ENCODE measurements around the gene PEAK1. TPM values are rescaled to one million over a fixed set of nuclear protein-coding genes. Genes with fewer than 3 reads are reported as not detected.

The PEAK1 gene
- total RNA-seq, 1 experiment from 2014 or later, result 21.2 TPM

DNA sequence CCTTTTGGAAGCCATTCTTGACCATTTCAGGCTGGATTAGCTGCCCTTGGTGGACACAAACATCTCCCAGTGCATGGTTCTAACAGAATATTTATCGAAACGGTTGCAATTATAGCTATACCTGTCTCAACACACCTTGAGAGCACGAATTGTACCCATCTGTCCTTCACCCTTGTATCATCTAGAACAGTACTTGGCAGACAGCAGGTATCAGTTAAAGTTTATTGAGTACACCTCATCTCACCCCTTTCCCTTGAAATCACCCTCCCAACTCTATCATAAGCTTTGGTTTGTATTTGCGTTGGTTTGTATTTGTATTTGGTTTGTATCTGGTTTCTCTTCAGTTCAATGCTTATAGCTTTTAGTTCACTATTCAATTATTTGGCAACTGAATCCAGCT, 361.4 kb downstream of the PEAK1 start:
- Histone ChIP-seq H2BK12ac (ENCODE audit: insufficient read length, low read depth, low read length) (no peak overlapping the region), H3K23me2 (ENCODE audit: insufficient read length, low read depth, low read length, poor library complexity, severe bottlenecking) (no peaks in the 10 kb centered on the region), H3K4me2 (ENCODE audit: insufficient read depth, insufficient read length, low read length) (no peak overlapping the region), H2BK15ac (ENCODE audit: low read depth, low read length) (no peak overlapping the region), H3K4ac (ENCODE audit: low read depth, low read length) (no peak overlapping the region), H3K4me1 (ENCODE audit: insufficient read depth, low read length) (peaks cover 2% of the 10 kb centered on the region), H4K20me1 (ENCODE audit: control insufficient read depth, insufficient read depth, insufficient read length) (no peaks in the 10 kb centered on the region), H3K23ac (ENCODE audit: insufficient read length, low read depth, low read length) (no peak overlapping the region), H3K9ac (ENCODE audit: extremely low read depth, insufficient read length, low read length) (no peak overlapping the region), H3K79me1 (ENCODE audit: insufficient read depth, low read depth, low read length, poor library complexity, severe bottlenecking) (peaks cover 3% of the 10 kb centered on the region), H3T11ph (ENCODE audit: low read length) (no peak overlapping the region), H2BK120ac (ENCODE audit: low read depth, low read length, poor library complexity, severe bottlenecking) (no peak overlapping the region), H3K27me3 (ENCODE audit: insufficient read depth, low read length) (no peaks in the 10 kb centered on the region), H3K14ac (ENCODE audit: insufficient read depth, low read length) (no peak overlapping the region), H2AFZ (ENCODE audit: low read length) (no peak overlapping the region), H3K27ac (ENCODE audit: insufficient read length, low read depth, low read length) (no peak overlapping the region), H4K8ac (replicated peaks; ENCODE audit: insufficient read length, low read depth, low read length) (no peak overlapping the region), H4K91ac (ENCODE audit: insufficient read length, low read depth, low read length) (no peak overlapping the region), H3K79me2 (ENCODE audit: insufficient read depth, low read length) (peaks cover 3% of the 10 kb centered on the region; the same call in 1 of the 2 replicates), H2BK20ac (ENCODE audit: low read depth, low read length, poor library complexity, severe bottlenecking) (no peak overlapping the region), H4K5ac (ENCODE audit: insufficient read length, low read depth, low read length) (no peak overlapping the region), H3K18ac (ENCODE audit: insufficient read length, low read depth, low read length) (no peak overlapping the region), H3K56ac (ENCODE audit: insufficient read length, low read depth, low read length) (no peak overlapping the region), H2AK5ac (ENCODE audit: insufficient read length, low read length) (no peak overlapping the region), H3K9me3 (ENCODE audit: control insufficient read depth, low read depth, low read length) (no peaks in the 10 kb centered on the region), H2BK5ac (ENCODE audit: insufficient read length, low read length) (no peak overlapping the region)
- no peaks in the 10 kb centered on the region for H3K27me3 Mint-ChIP-seq (ENCODE audit: low read depth)
- peaks cover 0 to 8% (median 7%) of the 10 kb centered on the region in 3 experiments; a peak in 3 of 7 replicates for H3K36me3 Mint-ChIP-seq (ENCODE audit: insufficient read depth in 1 of 3, low read depth in 3 of 3)
- no peak for DNase-seq
- no peaks in the 10 kb centered on the region for H3K9me3 Mint-ChIP-seq
- TF ChIP-seq, protein P1, sequence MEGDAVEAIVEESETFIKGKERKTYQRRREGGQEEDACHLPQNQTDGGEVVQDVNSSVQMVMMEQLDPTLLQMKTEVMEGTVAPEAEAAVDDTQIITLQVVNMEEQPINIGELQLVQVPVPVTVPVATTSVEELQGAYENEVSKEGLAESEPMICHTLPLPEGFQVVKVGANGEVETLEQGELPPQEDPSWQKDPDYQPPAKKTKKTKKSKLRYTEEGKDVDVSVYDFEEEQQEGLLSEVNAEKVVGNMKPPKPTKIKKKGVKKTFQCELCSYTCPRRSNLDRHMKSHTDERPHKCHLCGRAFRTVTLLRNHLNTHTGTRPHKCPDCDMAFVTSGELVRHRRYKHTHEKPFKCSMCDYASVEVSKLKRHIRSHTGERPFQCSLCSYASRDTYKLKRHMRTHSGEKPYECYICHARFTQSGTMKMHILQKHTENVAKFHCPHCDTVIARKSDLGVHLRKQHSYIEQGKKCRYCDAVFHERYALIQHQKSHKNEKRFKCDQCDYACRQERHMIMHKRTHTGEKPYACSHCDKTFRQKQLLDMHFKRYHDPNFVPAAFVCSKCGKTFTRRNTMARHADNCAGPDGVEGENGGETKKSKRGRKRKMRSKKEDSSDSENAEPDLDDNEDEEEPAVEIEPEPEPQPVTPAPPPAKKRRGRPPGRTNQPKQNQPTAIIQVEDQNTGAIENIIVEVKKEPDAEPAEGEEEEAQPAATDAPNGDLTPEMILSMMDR (conservative IDR thresholded peaks at IDR 0.05), result no peak
- no CpG with 5 or more reads among the region's 4 CpGs for WGBS (ENCODE audit: extremely low coverage, insufficient read length, low lambda C conversion rate)
- no peak overlapping the region for H3K4me3 Mint-ChIP-seq
- H3K4me1 Mint-ChIP-seq, result peaks cover 39 to 53% of the 10 kb centered on the region in 2 experiments
- H3K27ac Mint-ChIP-seq, result no peak overlapping the region

Measured in H9 (cell line).